GM18511 (cell line): ENCODE measurements around the gene SHBG.
A peak's percentile ranks its signal among the peaks of the same experiment; 100 is the strongest.
"Not testable (repeated sequence)": the region's sequence is repeated elsewhere in the genome, so short reads cannot be mapped to it uniquely, and the experiment has no call there.

Experiments
- ATAC-seq: cut with Tn5 transposase; IDR thresholded peaks from one replicate; pipeline ENCODE4 v1.9.1; 2021; ENCODE audit warnings: mild to moderate bottlenecking, moderate library complexity; ENCODE audit not compliant: unreplicated experiment

Gene SHBG, protein sequence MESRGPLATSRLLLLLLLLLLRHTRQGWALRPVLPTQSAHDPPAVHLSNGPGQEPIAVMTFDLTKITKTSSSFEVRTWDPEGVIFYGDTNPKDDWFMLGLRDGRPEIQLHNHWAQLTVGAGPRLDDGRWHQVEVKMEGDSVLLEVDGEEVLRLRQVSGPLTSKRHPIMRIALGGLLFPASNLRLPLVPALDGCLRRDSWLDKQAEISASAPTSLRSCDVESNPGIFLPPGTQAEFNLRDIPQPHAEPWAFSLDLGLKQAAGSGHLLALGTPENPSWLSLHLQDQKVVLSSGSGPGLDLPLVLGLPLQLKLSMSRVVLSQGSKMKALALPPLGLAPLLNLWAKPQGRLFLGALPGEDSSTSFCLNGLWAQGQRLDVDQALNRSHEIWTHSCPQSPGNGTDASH

DNA sequence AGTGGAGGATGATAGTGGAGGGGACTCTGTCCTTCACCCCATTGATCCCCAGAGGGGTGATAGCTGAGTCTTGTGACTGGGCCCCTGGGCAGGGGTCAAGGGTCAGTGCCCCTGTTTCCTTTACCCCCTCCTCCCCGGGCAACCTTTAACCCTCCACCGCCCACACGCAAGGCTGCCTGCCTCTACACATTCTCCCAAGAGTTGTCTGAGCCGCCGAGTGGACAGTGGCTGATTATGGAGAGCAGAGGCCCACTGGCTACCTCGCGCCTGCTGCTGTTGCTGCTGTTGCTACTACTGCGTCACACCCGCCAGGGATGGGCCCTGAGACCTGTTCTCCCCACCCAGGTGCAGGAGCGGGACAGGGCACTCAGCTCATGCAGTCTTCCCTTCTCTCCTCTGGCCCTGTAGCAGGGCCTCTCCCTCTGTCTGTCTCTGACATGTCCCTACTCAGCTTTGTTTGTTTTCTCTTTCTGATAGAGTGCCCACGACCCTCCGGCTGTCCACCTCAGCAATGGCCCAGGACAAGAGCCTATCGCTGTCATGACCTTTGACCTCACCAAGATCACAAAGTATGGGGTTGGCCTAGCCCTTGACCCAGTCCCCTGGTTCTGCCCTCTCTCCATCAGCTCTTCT lies at the start of gene SHBG:
SHBG (plus strand) TSS at position 197 of the 633 bp plus-strand sequence; CDS start at position 235, 38 bp downstream.
- ATAC-seq, result no peak

DNA sequence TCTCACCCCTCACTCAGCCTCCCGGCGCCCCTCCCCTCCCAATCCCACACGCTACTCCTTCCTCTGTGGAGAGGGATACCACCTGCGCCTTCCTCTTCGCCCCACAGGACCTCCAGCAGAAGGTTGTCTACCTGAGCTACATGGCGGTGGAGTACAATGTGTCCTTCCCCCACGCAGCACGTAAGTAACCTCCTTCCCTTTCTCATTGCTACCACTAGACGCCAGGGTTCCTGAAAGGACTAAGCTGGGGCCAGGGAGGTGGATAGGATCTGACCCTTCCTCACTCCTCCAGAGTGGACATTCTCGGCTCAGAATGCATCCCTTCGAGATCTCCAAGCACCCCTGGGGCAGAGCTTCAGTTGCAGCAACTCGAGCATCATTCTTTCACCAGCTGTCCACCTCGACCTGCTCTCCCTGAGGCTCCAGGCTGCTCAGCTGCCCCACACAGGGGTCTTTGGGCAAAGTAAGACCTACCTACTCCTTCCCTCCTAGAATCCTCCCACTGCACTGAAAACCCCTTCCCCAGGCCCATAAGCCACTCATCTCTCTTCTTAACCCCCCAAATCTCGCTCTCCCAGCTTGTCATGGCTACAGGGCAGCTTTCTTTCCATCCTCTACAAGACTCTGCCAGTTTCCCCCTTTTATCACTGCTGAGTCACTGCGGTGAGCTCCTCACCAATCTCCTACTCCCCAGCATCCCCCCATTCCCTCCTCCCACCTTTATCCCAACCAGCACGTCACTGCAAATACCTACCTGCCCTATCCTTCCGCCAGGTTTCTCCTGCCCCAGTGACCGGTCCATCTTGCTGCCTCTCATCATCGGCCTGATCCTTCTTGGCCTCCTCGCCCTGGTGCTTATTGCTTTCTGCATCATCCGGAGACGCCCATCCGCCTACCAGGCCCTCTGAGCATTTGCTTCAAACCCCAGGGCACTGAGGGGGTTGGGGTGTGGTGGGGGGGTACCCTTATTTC lies 49.0 kb upstream of the SHBG start:
- no peak for ATAC-seq

DNA sequence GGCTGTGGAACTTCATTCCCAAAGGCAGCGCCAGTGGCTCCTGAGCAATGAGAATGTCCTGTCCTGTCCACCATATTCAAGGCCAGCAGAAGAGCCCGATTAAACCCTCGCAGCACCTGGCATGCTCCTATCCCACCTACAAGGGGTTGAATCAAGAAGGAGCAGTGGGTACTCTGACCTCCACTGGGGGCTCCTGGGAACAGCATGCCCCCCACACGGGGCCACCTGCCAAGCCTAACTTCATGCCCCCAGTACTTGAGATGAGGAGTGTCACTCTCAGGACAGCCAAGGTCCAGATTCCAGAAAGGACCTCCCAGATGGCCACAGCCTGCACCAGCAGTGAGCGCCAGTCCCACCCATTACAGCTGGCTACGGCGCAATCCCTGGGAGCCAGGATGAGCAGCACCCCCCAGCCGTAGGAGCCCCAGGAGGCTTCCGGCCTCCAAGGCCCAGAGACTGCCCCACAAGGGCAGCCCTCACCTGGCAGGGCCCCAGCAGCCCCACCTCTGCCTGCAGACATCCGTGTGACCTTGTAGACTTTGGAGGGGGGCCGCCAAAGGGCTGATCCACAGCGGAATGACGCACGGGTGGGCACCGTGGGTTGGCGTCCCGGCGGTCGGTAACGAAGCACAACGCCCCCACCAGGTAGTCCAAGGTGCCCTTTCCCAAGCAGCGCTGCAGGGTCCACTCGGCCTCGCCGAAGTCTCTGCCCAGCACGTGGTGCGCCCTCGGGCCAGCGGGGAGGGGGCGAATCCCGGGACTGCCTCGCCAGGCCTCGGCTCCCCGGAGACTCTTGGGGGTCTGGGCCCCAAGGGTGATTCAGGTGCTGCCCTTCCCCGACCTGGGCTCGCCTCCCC lies 47.3 kb upstream of the SHBG start:
- no peak for ATAC-seq

DNA sequence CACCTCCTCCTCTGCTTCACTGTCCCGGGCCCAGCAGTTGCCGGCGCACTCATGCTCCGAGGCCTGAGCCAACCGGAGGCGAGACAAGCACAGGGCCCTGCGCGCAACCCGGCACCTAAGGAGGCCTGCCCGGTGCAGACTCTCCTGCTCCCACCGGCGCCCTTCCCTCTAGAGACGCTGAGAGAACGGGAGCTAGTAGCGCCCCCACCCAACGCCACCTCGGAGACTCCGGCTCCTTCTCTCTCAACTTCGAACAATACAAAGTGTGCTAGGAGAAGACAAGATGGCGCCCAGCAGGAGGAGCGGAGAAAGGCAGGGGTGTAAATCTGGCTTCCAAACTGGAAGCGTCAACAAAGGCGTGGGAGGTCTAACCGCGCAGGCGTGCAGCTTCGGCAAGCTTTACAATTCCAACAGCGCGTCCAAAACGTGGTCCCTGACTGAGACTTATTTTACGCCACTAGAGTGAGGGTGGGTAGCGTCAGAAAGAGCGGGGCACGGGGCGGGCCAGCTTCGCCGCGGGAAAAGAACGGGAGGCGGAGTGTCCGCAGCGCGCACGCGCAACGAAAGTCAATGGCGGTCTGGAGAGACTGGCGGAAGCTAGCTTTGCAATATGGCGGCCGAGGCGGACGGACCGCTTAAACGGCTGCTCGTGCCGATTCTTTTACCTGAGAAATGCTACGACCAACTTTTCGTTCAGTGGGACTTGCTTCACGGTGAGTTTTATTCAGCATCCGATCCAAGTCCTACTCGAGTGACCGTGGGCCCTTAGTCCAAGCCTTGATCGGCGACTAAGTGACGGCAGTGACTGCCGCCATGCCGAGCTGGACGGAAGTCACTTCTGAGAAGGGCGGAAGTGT lies 46.5 kb upstream of the SHBG start, which contains the start of gene MPDU1:
MPDU1 (plus strand) TSS at position 600 of the 857 bp plus-strand sequence; CDS start at position 611, 11 bp downstream.
- ATAC-seq, result peak; percentile 75

DNA sequence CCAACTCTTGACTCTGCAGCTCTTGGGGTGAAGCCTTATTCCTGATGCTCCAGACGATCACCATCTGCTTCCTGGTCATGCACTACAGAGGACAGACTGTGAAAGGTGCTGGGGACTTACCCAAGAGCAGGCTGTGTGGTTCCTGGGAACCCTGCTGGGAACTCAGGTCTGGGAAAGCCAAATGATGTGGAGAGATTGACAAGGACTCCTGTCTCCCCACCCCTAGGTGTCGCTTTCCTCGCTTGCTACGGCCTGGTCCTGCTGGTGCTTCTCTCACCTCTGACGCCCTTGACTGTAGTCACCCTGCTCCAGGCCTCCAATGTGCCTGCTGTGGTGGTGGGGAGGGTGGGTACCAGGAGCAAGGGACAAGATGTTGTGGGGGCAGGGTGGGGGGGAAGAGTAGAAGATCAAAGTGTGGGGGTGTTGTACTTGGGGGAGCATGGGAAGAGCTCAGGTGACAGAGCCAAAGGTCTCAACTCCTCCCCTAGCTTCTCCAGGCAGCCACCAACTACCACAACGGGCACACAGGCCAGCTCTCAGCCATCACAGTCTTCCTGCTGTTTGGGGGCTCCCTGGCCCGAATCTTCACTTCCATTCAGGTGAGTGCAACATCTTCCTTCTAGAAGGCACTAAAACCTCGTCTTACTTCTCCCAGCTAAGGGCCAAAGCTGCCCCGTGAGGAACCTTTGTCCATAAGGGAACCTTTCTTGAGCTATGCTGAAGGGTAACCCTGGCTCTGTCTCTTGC lies 43.1 kb upstream of the SHBG start:
- no peak for ATAC-seq

DNA sequence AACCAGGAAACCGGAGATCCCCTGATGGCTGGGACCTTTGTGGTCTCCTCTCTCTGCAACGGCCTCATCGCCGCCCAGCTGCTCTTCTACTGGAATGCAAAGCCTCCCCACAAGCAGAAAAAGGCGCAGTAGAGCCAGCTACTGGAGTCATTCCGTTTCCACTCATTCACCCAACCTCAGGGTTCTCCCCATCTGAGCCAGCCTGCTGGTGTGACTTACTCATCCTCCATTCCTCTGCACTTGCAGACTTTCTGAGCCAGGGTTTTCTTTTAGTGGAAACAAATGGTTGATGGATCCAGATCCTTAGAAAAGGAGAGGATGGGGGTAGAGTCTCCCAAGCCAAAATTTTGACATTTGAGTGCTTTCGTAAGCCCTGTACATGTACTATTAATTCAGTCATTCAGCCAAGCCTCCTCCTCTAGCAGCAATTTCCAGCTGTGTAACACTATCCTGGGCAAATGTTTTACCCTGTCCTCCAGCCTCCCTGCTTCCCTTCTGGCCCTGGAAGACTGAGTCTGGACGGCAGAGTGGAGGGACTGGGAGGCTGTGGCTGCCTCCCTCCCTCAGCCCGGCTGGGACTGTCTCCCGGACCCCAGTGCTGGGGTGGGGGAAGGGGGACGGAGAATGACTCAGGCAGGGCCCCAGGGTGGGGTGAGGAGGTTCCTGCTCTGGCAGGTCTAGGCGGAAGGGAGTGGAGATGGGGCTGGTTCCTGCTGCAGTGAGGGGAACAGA lies 42.3 kb upstream of the SHBG start:
- no peak for ATAC-seq

DNA sequence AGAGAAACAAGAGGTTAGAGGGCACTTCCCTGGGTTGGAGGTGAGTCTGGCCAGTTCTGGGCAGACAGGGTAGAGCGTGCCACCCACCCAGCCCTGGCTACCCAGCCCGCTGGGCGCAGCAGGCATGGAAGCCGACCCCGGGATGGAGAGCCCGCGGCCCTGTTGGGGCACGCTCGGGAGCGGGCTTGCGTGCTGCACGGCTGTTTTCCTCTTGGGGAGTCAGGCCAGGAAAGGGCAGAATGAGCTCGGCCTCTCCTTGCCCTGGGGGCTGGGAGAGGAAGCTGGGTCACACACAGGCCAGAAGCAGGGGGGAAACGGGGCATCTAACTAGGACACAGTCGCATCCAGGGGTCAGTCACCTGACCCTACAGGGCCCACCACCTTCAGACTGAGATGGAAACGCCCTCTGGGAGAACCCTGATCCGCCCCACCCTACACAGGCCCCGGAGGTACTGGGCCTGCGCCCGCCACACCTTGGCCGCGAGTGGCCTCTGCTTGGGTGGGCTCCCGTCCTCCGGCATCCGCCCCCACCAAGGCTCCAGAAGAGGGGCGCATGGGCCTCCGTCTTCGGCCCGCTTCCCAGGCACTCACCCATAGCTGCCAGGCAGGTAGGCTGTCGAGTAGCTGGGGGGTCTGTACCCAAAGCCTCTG lies 41.3 kb upstream of the SHBG start:
- ATAC-seq, result no peak

DNA sequence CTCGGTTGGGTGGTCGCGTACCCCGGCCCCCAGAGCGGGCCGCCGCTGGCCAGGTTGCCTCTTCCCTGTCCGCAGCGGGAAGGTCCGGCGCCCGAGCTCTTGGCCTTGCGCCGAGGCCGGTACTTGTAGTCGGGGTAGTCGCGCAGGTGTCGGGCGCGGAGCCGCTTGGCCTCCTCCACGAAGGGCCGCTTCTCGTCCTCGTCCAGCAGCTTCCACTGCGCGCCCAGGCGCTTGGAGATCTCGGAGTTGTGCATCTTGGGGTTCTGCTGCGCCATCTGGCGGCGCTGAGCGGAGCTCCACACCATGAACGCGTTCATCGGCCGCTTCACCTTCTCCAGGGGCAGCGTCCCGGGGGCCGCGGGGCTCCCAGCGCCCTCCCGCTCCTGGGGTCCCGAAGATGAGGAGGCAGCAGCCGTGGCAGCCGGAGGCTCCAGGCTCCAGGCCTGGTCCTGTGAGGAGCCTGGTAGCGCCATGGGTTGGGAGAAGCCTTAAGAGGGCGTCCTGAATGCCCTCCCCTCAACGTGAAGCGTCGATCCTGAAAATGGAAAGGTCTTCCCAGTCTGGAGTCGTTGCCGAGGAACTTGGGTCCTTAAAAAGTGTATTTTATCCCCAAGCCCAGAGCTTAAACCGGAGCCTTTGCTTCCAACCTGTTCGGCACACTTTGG lies 40.6 kb upstream of the SHBG start:
- no peak for ATAC-seq

DNA sequence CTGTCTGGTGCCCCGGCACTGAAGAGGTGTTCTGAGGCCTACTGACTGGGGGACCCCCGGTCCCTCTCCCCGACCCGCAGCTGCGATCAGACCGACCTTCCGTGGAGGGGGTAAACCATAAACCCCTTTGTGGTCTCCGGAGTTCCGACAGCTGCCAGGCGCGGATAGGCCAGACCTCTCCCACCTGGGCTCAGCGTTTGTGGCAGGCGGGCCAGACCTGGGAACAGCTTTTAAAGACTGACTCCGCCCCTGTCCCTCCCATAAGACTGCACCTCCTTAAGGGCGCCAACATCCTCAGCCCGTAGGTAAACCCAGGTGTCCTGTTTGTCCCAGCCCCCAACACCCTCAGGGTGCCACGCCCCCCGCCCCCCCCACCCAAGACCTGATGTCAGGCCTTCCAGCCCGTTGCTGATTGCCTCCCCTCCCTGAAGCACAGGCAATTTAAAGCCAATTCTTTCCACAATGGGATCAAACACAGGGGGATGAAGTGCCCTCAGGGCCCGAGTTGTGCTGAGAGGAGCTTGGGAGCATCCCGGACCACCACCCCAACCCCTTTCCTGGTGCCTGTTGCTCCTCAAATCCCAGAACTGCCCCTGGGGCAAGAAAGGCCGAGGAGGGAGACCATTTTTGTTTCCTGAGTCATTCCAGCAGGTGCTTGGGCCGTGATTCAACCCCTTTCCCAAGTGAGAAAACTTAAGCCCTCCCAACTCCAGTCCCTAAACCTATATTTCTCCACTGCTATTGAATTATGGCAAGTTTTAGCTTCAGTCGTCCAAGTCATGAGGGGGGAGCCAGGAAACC lies 39.8 kb upstream of the SHBG start, which contains the start of gene SOX15:
SOX15 (minus strand) TSS at position 204 of the 801 bp plus-strand sequence. CDS start 418 bp downstream, outside the sequence.
- no peak for ATAC-seq

DNA sequence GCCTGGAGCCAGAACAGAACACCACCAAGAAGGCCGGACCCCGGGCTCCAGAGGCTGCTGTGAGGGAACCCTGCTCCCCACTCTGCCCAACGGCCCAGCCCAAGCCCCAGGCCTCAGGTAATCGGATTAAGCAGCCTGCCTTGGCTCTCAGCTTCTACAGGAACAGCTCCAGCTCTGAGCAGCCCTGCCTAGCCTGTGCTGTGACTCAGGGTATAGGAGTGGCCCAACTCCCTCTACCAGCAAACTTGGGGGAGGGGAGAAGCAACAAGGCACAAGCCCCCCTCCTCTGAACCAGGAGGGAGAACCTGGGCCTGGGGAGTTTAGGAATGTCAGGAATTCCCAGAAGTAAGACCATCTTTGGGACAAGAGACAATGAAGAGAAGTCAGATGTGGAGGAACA lies 39.2 kb upstream of the SHBG start:
- no peak for ATAC-seq

DNA sequence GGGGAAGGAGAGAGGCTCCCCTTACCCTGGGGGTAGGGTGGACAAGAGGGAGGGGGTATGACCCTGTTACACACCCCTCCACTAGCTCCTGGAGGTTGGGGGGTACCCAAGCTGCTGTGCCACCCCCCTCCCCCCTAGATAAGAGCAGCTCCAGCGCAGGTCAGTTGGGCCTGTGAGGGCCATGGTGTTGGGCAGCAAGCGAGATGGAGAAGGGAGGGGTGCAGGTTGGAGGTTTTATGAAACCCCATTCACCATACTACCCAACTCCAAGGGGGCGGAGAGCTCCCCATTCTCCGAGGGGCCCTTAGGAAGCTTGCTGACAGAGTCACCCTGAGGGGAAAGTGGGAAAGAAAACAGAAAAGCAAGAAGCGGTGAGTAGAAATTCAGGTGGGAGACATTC lies 38.3 kb upstream of the SHBG start:
- ATAC-seq, result no peak

DNA sequence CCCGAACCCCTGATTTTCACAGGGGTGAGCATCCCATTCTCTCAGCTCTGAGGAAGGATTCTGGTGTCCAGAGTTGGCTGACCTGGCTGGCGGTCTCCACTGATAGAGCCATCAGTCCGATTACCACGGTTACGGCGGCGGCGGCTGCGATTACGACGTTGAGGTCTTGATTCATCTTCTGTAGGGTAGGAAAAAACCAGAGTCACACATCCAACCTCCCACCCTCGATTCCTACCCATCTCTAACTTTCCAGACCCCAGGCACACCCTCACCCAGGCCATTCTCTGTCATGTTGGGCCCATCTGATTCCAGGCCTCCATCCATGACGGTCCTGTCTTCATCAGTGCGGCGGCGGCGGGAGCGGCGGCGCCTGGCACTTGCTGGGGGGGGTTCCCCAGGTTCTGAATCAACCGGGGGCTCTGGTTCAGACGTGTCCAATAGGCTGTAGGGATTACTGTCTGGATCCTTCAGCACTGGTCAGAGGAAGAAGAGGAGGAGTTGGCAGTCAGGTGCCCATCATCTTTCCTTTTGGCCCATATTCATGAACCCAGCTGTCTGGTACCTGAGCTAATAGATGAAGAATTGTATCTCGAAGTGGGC lies 37.4 kb upstream of the SHBG start:
- ATAC-seq, result no peak

DNA sequence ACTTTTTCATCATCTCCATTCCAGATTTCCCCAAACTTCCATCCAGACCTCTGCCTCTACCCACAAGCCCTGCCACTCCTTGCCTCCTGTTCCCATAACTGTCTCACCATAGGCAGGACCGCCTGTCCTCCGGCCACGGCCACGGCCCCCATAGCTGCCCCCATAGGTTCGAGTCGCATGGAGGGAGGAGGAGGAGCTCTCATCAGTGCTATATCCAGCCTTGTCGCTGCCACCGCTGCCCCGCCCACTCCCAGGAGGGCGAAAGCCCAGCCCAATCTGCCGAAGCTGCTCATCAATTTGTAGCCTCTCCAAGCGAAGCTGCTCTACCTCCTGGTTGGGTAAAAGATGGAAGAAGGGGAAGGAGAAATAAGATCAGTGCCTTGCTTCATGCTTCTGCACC lies 36.6 kb upstream of the SHBG start:
- no peak for ATAC-seq

DNA sequence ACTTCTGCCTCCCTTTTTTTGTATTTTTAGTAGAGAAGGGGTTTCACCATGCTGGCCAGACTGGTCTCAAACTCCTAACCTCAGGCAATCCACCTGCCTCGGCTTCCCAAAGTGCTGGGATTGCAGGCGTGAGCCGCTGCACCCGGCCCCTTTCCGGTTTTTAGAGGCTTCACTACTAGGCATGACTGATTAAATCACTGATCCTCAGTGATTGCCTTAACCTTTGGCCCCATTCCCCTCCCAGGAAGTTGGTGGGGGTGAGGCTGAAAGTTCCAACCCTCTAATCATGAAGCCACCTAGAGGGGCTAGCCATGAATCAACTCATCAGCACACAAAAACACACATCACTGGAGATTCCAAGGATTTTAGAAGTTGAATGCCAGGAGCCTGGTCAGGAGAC lies 32.4 kb upstream of the SHBG start:
- ATAC-seq, result not testable (repeated sequence)

DNA sequence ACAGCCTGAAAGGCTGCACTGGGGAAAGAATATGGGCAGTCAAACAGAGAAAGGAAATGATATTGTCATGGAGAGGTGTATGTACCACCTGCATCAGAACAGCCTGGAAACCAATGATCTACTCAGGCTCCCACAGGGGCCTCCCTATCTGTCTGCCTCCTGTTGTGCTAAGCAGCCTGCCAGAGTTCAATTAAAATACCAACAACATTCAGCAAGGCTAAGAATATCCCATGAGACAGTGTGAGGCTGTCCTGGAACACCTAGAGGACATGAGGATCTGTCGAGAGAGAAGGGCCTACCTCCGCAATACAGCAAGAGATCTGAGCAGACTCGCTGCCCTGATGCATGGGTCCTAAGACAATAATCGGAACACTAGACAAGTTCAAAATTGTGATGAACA lies 23.7 kb upstream of the SHBG start:
- ATAC-seq, result no peak

DNA sequence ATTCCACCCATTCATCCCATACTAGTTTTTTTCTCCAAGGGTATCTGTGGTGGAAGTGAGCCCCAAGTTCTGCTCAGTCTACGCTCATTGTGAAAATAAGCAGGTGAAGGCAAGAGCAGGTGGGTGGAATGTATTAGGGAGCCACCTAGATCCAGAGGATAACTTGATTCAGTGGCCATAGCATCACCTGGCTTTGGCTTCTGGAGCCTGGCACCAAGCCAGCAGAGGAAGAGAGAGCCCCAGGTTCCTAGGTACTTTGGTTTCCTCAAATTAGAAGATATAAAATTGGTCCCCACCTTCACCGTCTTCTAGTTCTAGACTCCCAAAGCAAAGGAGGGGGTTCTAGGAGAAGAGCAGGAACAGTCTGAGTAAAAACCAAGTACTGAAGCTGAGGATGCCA lies 19.3 kb upstream of the SHBG start:
- no peak for ATAC-seq
